ENCODE results near the gene OXNAD1.

DNA sequence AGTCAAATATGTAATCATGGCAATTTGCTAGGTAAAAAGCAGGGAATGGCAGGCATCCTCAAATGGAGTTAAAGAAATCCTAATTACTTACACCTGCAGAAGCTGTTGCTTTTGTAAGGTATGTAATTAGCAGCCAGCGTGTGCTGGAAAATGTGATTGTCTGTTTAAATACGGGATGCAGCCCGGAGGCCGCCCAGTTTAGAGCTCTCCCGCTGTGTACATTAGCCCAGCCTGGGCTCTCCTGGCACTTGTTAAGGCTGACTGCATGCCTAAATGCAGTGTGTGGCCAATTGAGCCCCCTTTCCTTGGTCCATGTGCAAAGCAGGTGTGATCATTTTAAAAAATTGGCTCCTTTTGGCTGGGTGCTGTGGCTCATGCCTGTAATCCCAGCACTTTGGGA lies 9.3 kb upstream of the OXNAD1 start:
- no peak for TF ChIP-seq CTCF (IDR thresholded peaks at IDR 0.05)
- TF ChIP-seq POLR2AphosphoS5 (IDR thresholded peaks at IDR 0.05): no peak
- no peak for TF ChIP-seq POLR2A (IDR thresholded peaks at IDR 0.05)
